Loucy (cell line): ENCODE measurements around the gene ZNF836.

Experiments used
- CTCF ChIP-seq: fragments of 200-600 bp; sonication (generic); conservative IDR thresholded peaks from 2 replicates; pipeline ENCODE4 v1.5.1; 2014; ENCODE audit warnings: mild to moderate bottlenecking, antibody characterized with exemption, low read length
- EZH2phosphoT487 ChIP-seq: fragments of 200-600 bp; IDR thresholded peaks from 2 replicates; pipeline ENCODE4 v1.6.1; 2018; ENCODE audit warnings: antibody characterized with exemption, mild to moderate bottlenecking, moderate library complexity, borderline replicate concordance

GRCh38 chr19:52196256-52196967, 25.0 kb upstream of the ZNF836 start:
- TF ChIP-seq CTCF, result no peak
- no peak for TF ChIP-seq EZH2phosphoT487
